Activated T-cell treated with anti-CD3 and anti-CD28 coated beads for 48 hours (primary cell): ENCODE data around the gene DEAF1.
"Not testable (repeated sequence)": the region's sequence is repeated elsewhere in the genome, so short reads cannot be mapped to it uniquely, and the experiment has no call there.

Experiments
- DNase-seq: peaks from one replicate; pipeline ENCODE4 v3.0.0-alpha.2; 2020; ENCODE audit warnings: low read depth

Gene DEAF1, protein sequence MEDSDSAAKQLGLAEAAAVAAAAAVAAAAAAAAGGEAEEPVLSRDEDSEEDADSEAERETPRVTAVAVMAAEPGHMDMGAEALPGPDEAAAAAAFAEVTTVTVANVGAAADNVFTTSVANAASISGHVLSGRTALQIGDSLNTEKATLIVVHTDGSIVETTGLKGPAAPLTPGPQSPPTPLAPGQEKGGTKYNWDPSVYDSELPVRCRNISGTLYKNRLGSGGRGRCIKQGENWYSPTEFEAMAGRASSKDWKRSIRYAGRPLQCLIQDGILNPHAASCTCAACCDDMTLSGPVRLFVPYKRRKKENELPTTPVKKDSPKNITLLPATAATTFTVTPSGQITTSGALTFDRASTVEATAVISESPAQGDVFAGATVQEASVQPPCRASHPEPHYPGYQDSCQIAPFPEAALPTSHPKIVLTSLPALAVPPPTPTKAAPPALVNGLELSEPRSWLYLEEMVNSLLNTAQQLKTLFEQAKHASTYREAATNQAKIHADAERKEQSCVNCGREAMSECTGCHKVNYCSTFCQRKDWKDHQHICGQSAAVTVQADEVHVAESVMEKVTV

DNA sequence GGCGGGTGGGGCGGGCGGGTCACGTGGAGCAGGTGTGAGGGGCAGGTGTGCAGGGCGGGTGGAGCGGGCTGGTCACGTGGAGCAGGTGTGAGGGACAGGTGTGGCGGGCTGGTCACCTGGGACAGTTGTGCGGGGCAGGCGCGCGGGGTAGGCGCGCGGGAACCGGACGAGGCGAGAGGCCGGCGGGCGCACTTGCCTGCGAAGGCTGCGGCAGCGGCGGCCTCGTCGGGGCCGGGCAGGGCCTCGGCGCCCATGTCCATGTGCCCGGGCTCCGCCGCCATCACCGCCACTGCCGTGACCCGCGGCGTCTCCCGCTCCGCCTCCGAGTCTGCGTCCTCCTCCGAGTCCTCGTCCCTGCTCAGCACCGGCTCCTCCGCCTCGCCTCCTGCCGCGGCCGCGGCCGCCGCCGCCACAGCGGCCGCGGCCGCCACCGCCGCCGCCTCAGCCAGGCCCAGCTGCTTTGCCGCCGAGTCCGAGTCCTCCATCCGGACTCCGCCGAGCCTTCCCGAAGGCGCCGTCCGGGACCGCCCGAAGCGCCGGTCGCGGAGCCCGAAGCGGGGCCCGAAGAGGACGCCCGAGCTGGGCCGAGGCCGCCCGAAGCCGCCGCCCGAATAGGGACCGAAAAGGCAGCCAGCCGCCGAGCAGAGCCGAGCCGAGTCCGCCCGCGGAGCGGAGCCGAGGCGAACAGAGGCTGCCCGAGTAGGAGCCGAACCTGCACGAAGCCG lies at the start of gene DEAF1:
DEAF1 (minus strand) TSS at position 660 of the 725 bp plus-strand sequence; CDS start at position 485, 175 bp downstream.
- peak; percentile 100 for DNase-seq

- DNase-seq, result no peak
Measured at GRCh38 chr11:742571-743201, 47.7 kb upstream of the DEAF1 start.

GRCh38 chr11:742156-742546 lies 47.1 kb upstream of the DEAF1 start:
- no peak for DNase-seq

GRCh38 chr11:737899-738298 lies 42.9 kb upstream of the DEAF1 start:
- DNase-seq, result not testable (repeated sequence)

DNA sequence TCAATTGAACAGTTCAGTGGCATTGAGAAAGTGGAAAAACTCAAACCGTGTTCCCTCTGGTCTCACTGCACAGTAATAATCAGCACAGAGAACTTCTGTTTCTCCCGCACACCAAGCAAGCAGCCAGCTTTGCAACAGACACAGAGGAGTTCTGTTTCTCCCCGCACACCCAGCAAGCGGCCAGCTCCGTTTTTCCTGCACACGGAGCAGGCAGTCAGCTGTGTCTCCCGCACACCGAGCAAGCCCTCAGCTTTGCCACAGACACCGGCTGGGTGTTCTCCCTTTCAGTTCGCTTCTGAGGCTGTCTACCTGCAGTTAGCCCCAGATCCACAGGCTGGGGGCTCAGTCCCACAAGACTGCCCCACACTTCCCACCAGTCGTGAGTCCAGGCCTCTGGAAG lies 42.3 kb upstream of the DEAF1 start:
- DNase-seq, result no peak

GRCh38 chr11:734541-734940 lies 39.5 kb upstream of the DEAF1 start:
- not testable (repeated sequence) for DNase-seq

DNA sequence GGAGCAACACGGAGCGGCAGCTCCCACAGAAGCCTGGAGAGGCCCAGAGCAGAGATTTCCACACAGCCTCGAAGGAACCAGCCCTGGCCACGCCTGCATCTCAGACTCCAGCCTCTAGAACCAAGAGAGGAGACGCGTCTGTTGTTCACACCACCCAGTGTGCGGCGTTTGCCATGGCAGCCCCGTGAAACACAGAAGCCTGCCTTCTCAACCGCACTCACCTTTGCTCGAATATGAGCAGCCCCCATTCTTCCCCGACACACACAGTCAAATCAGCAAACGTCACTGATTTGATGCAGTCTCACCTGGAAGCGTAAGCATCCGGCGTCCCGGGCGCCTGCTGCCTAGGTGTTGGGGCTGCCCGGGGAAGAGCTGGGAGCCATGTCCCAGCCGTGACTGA lies 38.0 kb upstream of the DEAF1 start:
- no peak for DNase-seq

- DNase-seq, result no peak
Measured at GRCh38 chr11:729492-730074, 34.6 kb upstream of the DEAF1 start.

- DNase-seq, result no peak
Measured at GRCh38 chr11:728901-729491, 34.0 kb upstream of the DEAF1 start.

DNA sequence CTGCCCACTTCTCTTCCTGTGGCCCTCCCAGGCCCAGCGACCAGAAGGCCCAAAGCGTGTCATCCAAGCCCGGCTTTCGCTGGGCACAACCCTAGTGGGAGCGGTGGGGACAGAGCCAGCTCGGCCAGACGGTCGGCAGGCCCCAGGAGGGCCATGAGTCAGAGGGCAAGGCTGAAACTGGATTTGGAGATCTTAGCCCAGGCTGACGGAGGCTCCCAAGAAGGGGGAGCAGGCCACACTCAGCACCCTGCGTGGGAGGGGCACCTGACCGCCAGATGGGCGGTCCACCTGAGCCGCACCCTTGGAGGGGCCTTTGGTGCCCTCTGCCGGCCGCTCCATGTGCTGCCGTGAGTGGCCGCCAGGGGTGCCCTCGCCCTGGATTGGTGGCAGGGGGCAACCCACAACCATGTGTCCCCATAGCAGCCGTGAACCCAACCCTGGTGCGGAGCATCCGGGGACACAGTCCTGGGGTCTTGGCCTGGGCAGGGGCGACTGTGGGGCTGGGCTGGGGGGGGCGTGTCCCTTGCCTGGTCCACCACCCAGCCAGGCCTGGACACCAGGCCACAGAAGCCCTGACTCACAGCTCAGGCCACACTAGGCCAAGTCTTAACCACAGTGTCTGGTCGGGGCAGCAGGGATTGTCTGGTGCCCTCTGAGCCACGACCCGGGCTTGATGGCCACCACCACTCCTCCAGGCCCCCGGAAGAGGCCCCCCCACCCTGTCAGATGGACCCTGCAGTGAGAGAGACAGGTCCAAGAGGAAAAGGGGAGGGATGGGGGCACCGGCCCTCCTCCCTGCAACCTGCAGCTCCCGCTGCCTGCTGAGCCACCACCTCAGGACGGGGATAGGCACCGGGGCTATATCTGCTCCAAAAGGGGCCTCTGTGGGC lies 33.1 kb upstream of the DEAF1 start:
- peak; percentile 83 for DNase-seq

DNA sequence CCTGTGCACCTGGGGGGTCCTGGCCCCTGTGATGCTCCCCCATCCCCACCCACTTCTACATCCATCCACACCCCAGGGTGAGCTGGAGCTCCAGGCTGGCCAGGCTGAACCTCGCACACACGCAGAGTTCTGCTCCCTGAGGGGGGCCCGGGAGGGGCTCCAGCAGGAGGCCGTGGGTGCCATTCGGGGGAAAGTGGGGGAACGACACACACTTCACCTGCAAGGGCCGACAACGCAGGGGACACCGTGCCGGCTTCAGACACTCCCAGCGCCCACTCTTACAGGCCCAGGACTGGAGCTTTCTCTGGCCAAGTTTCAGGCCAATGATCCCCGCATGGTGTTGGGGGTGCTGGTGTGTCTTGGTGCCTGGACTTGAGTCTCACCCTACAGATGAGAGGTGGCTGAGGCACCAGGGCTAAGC lies 32.3 kb upstream of the DEAF1 start:
- DNase-seq, result no peak

DNA sequence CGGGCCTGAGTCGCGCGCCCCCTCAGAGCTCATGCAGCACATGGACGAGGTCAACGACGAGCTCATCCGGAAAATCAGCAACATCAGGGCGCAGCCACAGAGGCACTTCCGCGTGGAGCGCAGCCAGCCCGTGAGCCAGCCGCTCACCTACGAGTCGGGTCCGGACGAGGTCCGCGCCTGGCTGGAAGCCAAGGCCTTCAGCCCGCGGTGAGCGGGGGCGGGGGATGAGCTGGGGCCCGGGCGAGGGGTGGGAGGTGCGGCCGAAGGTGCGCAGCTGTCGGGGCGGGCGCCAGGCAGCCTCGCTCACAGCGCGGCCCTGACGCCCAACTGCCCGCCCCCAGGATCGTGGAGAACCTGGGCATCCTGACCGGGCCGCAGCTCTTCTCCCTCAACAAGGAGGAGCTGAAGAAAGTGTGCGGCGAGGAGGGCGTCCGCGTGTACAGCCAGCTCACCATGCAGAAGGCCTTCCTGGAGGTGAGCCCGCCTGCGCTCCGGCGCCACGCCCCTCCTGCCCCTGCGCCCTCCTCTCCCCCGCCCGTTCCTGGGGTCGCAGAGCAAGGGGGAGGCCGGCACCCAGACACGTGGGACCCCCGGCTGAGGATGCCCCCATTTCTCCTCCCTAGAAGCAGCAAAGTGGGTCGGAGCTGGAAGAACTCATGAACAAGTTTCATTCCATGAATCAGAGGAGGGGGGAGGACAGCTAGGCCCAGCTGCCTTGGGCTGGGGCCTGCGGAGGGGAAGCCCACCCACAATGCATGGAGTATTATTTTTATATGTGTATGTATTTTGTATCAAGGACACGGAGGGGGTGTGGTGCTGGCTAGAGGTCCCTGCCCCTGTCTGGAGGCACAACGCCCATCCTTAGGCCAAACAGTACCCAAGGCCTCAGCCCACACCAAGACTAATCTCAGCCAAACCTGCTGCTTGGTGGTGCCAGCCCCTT lies 31.5 kb upstream of the DEAF1 start:
- peak; percentile 38 for DNase-seq

DNA sequence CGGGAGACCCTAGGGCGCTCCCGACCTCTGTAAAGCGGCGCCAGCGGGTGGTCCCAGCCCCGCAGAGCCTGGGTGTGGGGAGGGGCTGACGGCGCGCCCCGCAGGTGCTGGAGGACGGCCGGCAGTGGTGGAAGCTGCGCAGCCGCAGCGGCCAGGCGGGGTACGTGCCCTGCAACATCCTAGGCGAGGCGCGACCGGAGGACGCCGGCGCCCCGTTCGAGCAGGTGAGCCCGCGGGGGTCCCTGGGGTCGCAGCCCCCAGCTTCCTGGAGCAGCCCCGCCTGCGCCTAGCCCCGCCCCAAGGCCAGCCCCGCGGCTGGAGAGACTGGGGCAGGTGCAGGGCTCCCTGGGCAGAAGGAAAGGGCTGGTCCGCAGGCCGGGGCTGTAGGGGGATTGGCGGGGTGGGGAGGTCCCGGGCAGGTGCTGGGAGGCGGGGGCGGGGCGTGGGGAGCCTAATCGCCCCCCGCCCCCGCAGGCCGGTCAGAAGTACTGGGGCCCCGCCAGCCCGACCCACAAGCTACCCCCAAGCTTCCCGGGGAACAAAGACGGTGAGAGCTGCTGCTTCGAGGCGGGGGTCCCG lies 30.7 kb upstream of the DEAF1 start:
- no peak for DNase-seq

- DNase-seq, result no peak
Measured at GRCh38 chr11:724778-725386, 29.9 kb upstream of the DEAF1 start.

- DNase-seq, result no peak
Measured at GRCh38 chr11:724049-724777, 29.2 kb upstream of the DEAF1 start.

- DNase-seq, result no peak
Measured at GRCh38 chr11:723120-723883, 28.3 kb upstream of the DEAF1 start.

DNA sequence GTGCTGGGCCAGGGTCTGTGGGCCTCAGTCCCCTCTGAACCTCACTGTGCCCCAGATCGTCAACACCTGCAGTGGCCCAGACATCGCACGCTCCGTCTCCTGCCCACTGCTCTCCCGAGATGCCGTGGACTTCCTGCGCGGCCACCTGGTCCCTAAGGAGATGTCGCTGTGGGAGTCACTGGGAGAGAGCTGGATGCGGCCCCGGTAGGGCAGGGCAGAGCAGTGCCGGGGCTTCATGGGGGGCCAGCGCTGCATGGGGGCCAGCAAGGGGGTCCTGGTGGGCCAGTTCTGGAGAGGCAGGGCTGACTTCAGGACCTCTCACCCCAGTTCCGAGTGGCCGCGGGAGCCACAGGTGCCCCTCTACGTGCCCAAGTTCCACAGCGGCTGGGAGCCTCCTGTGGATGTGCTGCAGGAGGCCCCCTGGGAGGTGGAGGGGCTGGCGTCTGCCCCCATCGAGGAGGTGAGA lies 27.4 kb upstream of the DEAF1 start:
- DNase-seq, result no peak
